Activated CD4-positive, alpha-beta T cell treated with anti-CD3 and anti-CD28 coated beads for 48 hours (primary cell): Measurements from ENCODE around the gene NPFF.
"Not testable (repeated sequence)": the region's sequence is repeated elsewhere in the genome, so short reads cannot be mapped to it uniquely, and the experiment has no call there.

Experiments
- DNase-seq: peaks from one replicate; pipeline ENCODE4 v3.0.0-alpha.2; 2020

The NPFF gene, protein sequence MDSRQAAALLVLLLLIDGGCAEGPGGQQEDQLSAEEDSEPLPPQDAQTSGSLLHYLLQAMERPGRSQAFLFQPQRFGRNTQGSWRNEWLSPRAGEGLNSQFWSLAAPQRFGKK

GRCh38 chr12:53506881-53507602, at the start of gene NPFF:
Gene NPFF (minus strand): TSS chr12:53507484. CDS start chr12:53507474, 10 bp downstream.
- no peak for DNase-seq

GRCh38 chr12:53552361-53553327, 45.4 kb upstream of the NPFF start:
- no peak for DNase-seq

DNA sequence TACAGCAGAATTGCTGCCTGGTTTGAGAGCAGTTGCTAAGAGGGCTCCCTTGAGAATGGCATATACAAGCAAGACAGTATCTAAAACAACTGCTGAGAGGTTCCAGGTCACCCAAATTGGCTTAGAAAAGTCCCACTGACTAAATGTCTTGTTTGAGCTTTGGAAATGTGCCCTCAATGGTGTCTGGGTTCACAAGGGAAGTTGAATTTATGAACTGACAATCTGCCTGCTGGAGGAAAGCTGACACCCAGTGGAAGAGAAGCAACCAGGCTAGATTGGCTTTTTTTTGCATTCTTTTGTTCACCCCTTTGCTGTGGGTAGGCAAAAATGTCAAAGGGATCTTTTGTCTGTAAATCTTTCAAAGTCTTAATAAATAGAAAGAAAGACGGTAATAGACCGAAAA, 44.6 kb upstream of the NPFF start:
- no peak for DNase-seq

GRCh38 chr12:53550595-53550994, 43.3 kb upstream of the NPFF start:
- no peak for DNase-seq

DNA sequence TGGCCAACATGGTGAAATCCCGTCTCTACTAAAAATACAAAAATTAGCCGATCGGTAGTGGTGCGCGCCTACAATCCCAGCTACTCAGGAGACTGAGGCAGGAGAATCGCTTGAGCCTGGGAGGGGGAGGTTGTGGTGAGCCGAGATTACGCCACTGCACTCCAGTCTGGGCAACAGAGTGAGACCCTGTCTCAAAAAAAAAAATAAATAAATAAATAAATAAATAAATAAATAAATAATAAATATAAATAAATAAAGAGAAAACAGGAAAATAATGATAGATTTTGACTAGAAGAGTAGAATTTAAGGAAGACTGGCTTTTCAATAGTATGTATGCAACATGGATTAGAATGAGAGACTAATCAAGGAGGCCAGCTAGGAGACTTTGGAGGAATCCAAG, 42.8 kb upstream of the NPFF start:
- DNase-seq = not testable (repeated sequence)

DNA sequence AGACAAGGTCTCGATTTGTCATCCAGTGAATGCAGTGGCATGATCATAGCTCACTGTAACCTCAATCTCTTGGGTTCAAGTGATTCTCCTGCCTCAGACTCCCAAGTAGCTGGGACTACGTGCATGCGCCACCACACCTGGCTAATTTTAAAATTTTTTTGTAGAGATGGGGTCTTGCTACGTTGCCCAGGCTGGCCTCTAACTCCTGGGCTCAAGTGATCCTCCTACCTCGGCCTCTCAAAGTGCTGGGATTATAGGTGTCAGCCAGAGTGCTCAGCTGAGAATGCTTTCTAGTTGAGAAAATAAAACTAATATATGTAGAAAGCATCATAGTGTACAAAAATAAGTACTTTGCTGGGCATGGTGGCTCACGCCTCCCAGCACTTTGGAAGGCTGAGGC, 41.1 kb upstream of the NPFF start:
- not testable (repeated sequence) for DNase-seq

DNA sequence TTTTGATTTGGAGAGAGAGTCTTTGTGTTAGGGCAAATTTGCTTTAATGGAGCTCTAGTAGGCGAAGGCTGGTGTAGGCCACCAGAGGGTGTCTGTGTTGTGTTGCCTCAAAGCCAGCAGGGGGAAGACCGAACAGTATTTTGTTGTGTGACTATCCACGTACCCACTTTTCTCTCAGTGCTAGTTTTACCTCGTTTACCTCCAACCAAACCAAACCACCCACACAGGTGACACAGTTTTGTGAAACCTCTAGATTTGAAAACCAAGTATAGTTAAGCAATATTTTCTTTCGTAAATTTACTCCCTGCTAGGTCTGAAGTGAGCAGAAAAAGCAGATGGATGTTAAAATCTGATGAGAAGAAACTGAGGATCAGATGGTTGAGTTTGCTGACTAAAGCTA, 36.3 kb upstream of the NPFF start:
- DNase-seq = peak; percentile 68

DNA sequence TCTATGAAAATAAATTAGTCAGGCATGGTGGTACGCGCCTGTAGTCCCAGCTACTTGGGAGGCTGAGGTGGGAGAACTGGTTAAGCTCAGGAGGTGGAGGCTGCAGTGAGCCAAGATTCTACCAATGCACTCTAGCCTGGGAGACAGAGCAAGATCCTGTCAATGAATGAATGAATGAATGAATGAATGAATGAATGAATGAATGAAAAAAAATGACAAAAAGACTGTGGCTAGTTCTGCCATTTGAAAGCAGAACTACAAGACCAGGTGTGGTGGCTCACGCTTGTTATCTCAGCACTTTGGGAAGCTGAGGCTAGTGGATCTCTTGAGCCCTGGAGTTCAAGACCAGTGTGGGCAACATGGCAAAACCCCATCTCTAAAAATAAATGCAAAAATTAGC, 32.2 kb upstream of the NPFF start:
- DNase-seq = no peak

DNA sequence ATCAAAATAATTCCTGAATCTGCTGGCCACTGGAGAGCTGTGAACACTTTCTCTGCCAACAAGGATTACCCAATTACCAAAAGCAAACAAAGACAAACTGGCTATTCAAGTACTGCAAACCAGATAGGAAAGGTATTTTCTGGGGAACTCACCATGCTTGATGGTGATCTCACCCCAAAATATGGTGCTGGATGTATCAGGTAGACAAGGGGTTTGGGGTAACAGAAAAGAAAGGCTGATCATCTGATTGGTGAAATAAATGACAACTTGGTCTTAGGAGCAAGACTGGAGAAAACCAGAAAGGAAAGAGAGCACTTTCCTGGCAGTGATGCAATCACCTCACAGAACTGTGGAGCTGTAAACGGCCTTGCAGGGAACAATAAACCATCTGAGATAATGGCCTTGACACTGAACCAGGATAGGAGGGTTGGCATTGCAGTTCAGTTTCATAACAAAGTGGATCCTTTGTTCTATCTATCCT, 31.0 kb upstream of the NPFF start:
- no peak for DNase-seq

- no peak for DNase-seq
Observed at GRCh38 chr12:53536962-53537361, 29.7 kb upstream of the NPFF start.

- DNase-seq = no peak
Observed at GRCh38 chr12:53533471-53533870, 26.2 kb upstream of the NPFF start.

DNA sequence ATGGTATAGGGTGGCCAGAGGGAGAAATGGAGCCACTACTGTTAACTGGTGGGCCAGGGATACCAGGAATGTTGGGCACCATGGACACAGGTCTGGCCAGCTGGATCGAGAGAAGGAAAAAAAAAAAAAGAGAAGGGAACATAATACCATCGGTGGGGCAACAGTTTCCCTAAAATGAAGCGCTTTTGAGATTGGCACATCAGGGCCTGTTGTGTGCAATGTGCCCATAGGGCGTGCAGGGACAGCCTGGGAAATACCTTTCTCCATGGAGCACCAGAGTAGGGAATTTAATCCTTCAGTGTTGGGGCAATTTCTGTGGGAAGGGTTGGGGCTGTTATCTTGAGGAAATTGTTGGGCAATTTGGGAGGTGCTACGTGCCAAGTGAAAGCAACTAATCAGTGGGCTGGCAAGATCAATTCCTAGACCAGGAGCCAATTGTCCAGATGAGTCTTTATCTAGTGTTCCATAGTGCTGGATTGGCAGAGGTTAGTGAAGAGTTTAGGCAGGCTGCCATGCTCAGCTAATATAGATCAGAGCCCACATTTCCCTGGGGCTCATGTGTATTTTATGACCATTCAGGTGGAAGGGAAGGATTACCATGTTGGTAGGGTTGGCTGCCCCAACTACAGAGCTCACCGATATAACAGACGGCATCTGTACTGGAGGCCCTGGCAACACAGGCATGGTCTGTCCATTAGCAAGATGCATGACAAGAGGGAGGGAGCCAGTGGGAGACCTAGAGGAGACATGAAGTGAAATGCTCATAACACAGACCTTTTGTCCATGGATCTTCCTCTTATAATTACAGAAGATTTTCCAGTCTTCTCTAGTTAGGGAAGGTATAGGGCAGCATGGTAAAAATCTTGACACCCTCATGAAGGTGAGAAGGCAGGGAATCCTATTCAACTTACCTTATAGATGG, 25.5 kb upstream of the NPFF start:
- no peak for DNase-seq

GRCh38 chr12:53532021-53532420, 24.7 kb upstream of the NPFF start:
- no peak for DNase-seq

DNA sequence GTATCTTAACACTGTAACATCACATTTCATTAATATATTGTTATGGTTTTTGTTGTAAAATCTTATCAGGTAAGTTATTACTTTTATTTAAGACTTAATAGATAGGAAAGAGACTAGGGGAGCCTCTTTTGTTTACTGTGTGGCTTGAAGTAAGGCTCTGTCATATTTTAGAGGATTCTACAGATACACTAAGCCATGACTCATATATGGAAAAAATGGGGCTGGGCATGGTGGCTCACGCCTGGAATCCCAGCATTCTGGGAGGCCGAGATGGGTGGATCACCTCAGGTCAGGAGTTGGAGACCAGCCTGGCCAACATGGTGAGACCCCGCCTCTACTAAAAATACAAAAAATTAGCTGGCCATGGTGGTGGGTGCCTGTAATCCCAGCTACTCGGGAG, 23.6 kb upstream of the NPFF start:
- no peak for DNase-seq

- DNase-seq = no peak
Observed at GRCh38 chr12:53530061-53530460, 22.8 kb upstream of the NPFF start.

- DNase-seq = no peak
Observed at GRCh38 chr12:53524476-53524875, 17.2 kb upstream of the NPFF start.

- DNase-seq = no peak
Observed at GRCh38 chr12:53523131-53523530, 15.8 kb upstream of the NPFF start.

GRCh38 chr12:53518381-53518780, 11.1 kb upstream of the NPFF start:
- DNase-seq = no peak

DNA sequence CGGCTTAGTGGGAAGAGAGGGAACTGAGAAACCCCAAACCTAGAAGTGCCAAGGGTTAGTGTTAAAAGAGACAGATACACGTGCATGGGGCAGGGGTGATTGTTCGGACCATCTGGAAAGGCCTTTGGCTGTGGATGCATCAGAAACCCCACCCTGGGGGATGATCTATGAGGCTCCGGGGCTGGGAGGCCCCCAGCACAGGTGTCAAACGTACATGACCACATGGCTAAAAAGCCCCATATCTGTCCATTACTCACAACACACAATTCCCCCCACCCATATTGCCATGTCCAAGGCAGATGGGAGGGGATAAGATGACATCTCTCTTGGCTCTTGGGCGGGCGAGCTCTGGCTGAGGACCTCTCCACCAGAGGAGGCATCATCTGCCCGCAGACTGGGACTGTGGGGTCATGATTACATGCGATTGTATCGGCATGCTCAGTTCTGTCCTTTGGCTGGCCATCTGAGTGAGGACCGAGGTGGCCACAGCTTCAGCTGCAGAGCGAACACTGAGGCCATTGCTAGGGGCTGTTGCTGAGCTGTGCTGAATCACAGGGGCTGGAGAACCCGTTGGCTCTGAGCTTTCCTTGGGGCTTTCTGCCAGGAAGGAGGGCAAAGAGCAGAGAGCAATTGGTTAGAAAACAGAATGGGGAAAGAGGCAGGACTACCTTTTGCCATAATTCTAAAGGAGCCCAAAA, 9.6 kb upstream of the NPFF start:
- no peak for DNase-seq

DNA sequence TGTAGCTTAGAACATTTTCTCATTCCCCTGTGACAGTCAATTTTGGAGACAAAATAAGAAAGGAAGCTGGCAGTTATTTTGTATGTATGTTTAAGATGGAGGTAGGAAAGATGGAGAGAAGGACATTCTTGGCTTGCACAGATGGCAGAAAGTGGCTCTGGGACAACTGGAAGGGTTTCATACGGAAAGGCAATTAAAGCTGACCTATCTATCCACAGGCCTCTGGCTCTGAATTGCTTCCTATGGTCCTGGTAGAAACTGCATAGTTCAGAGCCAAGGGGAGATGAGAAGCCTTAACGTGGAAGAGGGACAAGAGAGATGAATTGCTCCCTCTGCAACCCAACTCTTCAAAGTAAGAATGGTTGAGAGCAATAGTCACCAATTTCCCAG, 8.0 kb upstream of the NPFF start:
- no peak for DNase-seq

- no peak for DNase-seq
Observed at GRCh38 chr12:53514628-53515290, 7.5 kb upstream of the NPFF start.
